CD4-positive, alpha-beta T cell (primary cell): ENCODE measurements around the gene AKT1. TPM values are rescaled to one million over a fixed set of nuclear protein-coding genes. Genes with fewer than 3 reads are reported as not detected.
"Not testable (repeated sequence)": the region's sequence is repeated elsewhere in the genome, so short reads cannot be mapped to it uniquely, and the experiment has no call there.

ENCODE experiments used
- ATAC-seq: fragments of 200-7000 bp; cut with Tn5 transposase; one replicate; pipeline ENCODE4 v1.10.0; 2022; ENCODE audit warnings: mild to moderate bottlenecking; ENCODE audit not compliant: poor library complexity
- CTCF ChIA-PET: fragments of 350-600 bp; sonication (Branson Sonifier 250); formaldehyde crosslinking; loops from one replicate; lab custom pipeline; 2021; ENCODE audit warnings: antibody characterized with exemption, inconsistent platforms; lab: Charles Lee
- POLR2A ChIA-PET: fragments of 350-600 bp; sonication (Branson Sonifier 250); formaldehyde crosslinking; loops from one replicate; lab custom pipeline; 2021; ENCODE audit warnings: antibody characterized with exemption, inconsistent platforms; lab: Charles Lee
- DNase-seq, 14 experiments: peaks; one replicate each; pipeline ENCODE4 v3.0.0-alpha.2; 2013 to 2020; ENCODE audit warnings: mixed read lengths in 2 of 14
- H3K27ac ChIP-seq, 2 donors: one replicate each; pipeline versions ENCODE4 v1.5.1 to v1.7.0; 2013; ENCODE audit warnings: low read length in 2 of 2, low read depth in 1 of 2, mild to moderate bottlenecking in 1 of 2
- H3K27me3 ChIP-seq, 2 experiments: 1 replicate in 1 of 2; 2 replicates in 1 of 2; pipeline versions ENCODE4 v1.6.1 to v1.7.0; 2013; ENCODE audit warnings: low read length in 2 of 2, control low read depth in 1 of 2, mild to moderate bottlenecking in 1 of 2, moderate library complexity in 1 of 2; ENCODE audit not compliant: insufficient read depth in 2 of 2, control insufficient read depth in 1 of 2
- H3K36me3 ChIP-seq: one replicate; pipeline ENCODE4 v1.6.1; 2013; ENCODE audit warnings: low read length, control low read depth; ENCODE audit not compliant: insufficient read depth
- H3K4me1 ChIP-seq: one replicate; pipeline ENCODE4 v1.6.1; 2013; ENCODE audit warnings: low read length, control low read depth; ENCODE audit not compliant: insufficient read depth
- H3K4me3 ChIP-seq: one replicate; pipeline ENCODE4 v1.5.1; 2013; ENCODE audit warnings: mild to moderate bottlenecking, low read length, moderate library complexity
- H3K9me3 ChIP-seq, 2 experiments: 1 replicate in 1 of 2; 2 replicates in 1 of 2; pipeline versions ENCODE4 v1.6.1 to v1.7.0; 2013; ENCODE audit warnings: low read length in 2 of 2, mild to moderate bottlenecking in 2 of 2, control low read depth in 1 of 2, moderate library complexity in 1 of 2; ENCODE audit not compliant: control insufficient read depth in 1 of 2, insufficient read depth in 1 of 2
- H3K27ac Mint-ChIP-seq: one replicate; pipeline ENCODE4 v1.8.0; 2020; ENCODE audit warnings: mixed read lengths
- H3K27me3 Mint-ChIP-seq: one replicate; pipeline ENCODE4 v1.8.0; 2021; ENCODE audit warnings: mixed read lengths
- H3K36me3 Mint-ChIP-seq: one replicate; pipeline ENCODE4 v1.8.0; 2021; ENCODE audit warnings: low read depth, mixed read lengths
- H3K4me1 Mint-ChIP-seq: one replicate; pipeline ENCODE4 v1.8.0; 2021; ENCODE audit warnings: low read depth, mixed read lengths
- H3K4me3 Mint-ChIP-seq: one replicate; pipeline ENCODE4 v1.8.0; 2020; ENCODE audit warnings: mild to moderate bottlenecking, mixed read lengths
- H3K9me3 Mint-ChIP-seq: one replicate; pipeline ENCODE4 v1.8.0; 2020; ENCODE audit warnings: mixed read lengths
- CTCF ChIP-seq: fragments of 200-600 bp; IDR thresholded peaks from one replicate; pipeline ENCODE4 v1.8.0; 2022; ENCODE audit warnings: antibody characterized with exemption, mild to moderate bottlenecking
- intact Hi-C, 2 experiments: fragments of 100-400 bp; cut with DNase I in 1 of 2; cut with micrococcal nuclease in 1 of 2; formaldehyde crosslinking; loops; one replicate each; pipeline versions ENCODE4 v1.15.1 to v1.9.0; 2023 to 2025; cut with DNase I, micrococcal nuclease
- total RNA-seq, 174 experiments: library from RNA in 2 of 174; stranded (reverse) in 2 of 174; gene quantifications; one replicate each; pipeline ENCODE4 v1.2.3 and lab custom pipeline; 2021 to 2026

The AKT1 gene
- total RNA-seq, 2 experiments from 2014 or later = 58.8 to 66.5 TPM

GRCh38 chr14:104816616-104816884, 21.0 kb upstream of the AKT1 start:
- Histone ChIP-seq H3K4me1 (peaks cover 26% of the 10 kb centered on the region), H3K9me3 (no peaks in the 10 kb centered on the region), H3K36me3 (no peaks in the 10 kb centered on the region), H3K27me3 (no peaks in the 10 kb centered on the region), H3K27ac (peak overlapping the region; percentile 77 to 89), H3K4me3 (peak overlapping the region; percentile 75)
- H3K4me3 Mint-ChIP-seq = peak overlapping the region; percentile 92
- ATAC-seq (no peak), DNase-seq (no peak)
- no peaks in the 10 kb centered on the region for H3K27me3 Mint-ChIP-seq
- no peak for TF ChIP-seq CTCF
- ChIA-PET POLR2A (no interaction called here), CTCF (no interaction called here)
- peaks cover 24% of the 10 kb centered on the region for H3K4me1 Mint-ChIP-seq
- H3K9me3 Mint-ChIP-seq = no peaks in the 10 kb centered on the region
- intact Hi-C loops = no loop called here
- H3K27ac Mint-ChIP-seq = peak overlapping the region; percentile 93
- H3K36me3 Mint-ChIP-seq = peaks cover 4% of the 10 kb centered on the region

GRCh38 chr14:104814701-104815100, 19.2 kb upstream of the AKT1 start:
- CTCF ChIA-PET, H3K9me3 ChIP-seq, H3K27ac ChIP-seq, intact Hi-C loops, H3K27me3 Mint-ChIP-seq, H3K27me3 ChIP-seq, ATAC-seq, H3K9me3 Mint-ChIP-seq, POLR2A ChIA-PET, H3K36me3 ChIP-seq, DNase-seq, H3K36me3 Mint-ChIP-seq: not testable (repeated sequence)
- Histone ChIP-seq H3K4me1 (peaks cover 26% of the 10 kb centered on the region), H3K4me3 (peak overlapping the region; percentile 75)
- Mint-ChIP-seq H3K27ac (peak overlapping the region; percentile 93), H3K4me3 (peak overlapping the region; percentile 92), H3K4me1 (peaks cover 24% of the 10 kb centered on the region)

- no peaks in the 10 kb centered on the region for H3K9me3 Mint-ChIP-seq
- DNase-seq (no peak), ATAC-seq (no peak)
- Histone ChIP-seq H3K4me3 (no peak overlapping the region), H3K9me3 (no peaks in the 10 kb centered on the region), H3K27ac (no peak overlapping the region), H3K4me1 (peaks cover 26% of the 10 kb centered on the region), H3K36me3 (no peaks in the 10 kb centered on the region), H3K27me3 (no peaks in the 10 kb centered on the region)
- intact Hi-C loops = no loop called here
- no peaks in the 10 kb centered on the region for H3K27me3 Mint-ChIP-seq
- peaks cover 4% of the 10 kb centered on the region for H3K36me3 Mint-ChIP-seq
- peaks cover 24% of the 10 kb centered on the region for H3K4me1 Mint-ChIP-seq
- no peak for TF ChIP-seq CTCF
- CTCF ChIA-PET = no interaction called here
- POLR2A ChIA-PET = no interaction called here
- H3K4me3 Mint-ChIP-seq = peak overlapping the region; percentile 79
- peak overlapping the region; percentile 93 for H3K27ac Mint-ChIP-seq
These were observed 17.7 kb upstream of the AKT1 start for GRCh38 chr14:104813286-104813685.

GRCh38 chr14:104810316-104810715, 14.8 kb upstream of the AKT1 start:
- TF ChIP-seq CTCF = no peak
- ATAC-seq = no peak
- POLR2A ChIA-PET = no interaction called here
- intact Hi-C loops = no loop called here
- Histone ChIP-seq H3K4me1 (peaks cover 11% of the 10 kb centered on the region), H3K36me3 (no peaks in the 10 kb centered on the region), H3K27ac (no peak overlapping the region), H3K4me3 (no peak overlapping the region), H3K9me3 (no peaks in the 10 kb centered on the region), H3K27me3 (no peaks in the 10 kb centered on the region)
- Mint-ChIP-seq H3K27me3 (no peaks in the 10 kb centered on the region), H3K27ac (no peak overlapping the region), H3K4me1 (peaks cover 19% of the 10 kb centered on the region), H3K36me3 (no peaks in the 10 kb centered on the region), H3K9me3 (no peaks in the 10 kb centered on the region), H3K4me3 (no peak overlapping the region)
- CTCF ChIA-PET = no interaction called here
- DNase-seq = no peak
